Panc1 (cell line): ENCODE results near the gene C9. TPM values are rescaled to one million over a fixed set of nuclear protein-coding genes. Genes with fewer than 3 reads are reported as not detected.

Experiments used
- ATAC-seq: fragments of 200-7000 bp; cut with Tn5 transposase; 2 replicates; pipeline ENCODE4 v1.9.1; 2020; ENCODE audit warnings: mild to moderate bottlenecking, moderate library complexity
- BruUV-seq: library from RNA; stranded (reverse); fragments of 400-500 nt; replicated peaks from 2 replicates; lab custom pipeline; 2021; lab: Mats Ljungman, UMichigan
- CTCF ChIA-PET: fragments of 300-600 bp; sonication (Branson Sonifier 250); formaldehyde crosslinking; loops from one replicate; lab custom pipeline; 2022; ENCODE audit warnings: antibody characterized with exemption; lab: Charles Lee
- POLR2A ChIA-PET: fragments of 300-600 bp; sonication (Branson Sonifier 250); formaldehyde crosslinking; loops from one replicate; lab custom pipeline; 2022; ENCODE audit warnings: antibody characterized with exemption; lab: Charles Lee
- DNase-seq: peaks from one replicate; pipeline ENCODE4 v3.0.0-alpha.2; 2010; ENCODE audit warnings: low read depth, low spot score
- H3K27ac ChIP-seq: 2 replicates; pipeline ENCODE4 v1.5.1; 2011; ENCODE audit warnings: mild to moderate bottlenecking, low read length, inconsistent platforms
- H3K27me3 ChIP-seq: fragments of 200-500 bp; sonication (Bioruptor generic); 2 replicates; pipeline ENCODE4 v1.6.0; 2014; ENCODE audit warnings: low read length, inconsistent platforms; ENCODE audit not compliant: control insufficient read depth, insufficient read depth
- H3K36me3 ChIP-seq: fragments of 200-500 bp; sonication (Bioruptor generic); 2 replicates; pipeline ENCODE4 v1.5.1; 2014; ENCODE audit warnings: inconsistent platforms, mild to moderate bottlenecking, low read length, moderate library complexity; ENCODE audit not compliant: control insufficient read depth, insufficient read depth
- H3K4me1 ChIP-seq: 2 replicates; pipeline ENCODE4 v1.5.1; 2011; ENCODE audit warnings: inconsistent platforms, mild to moderate bottlenecking, low read length, moderate library complexity; ENCODE audit not compliant: control insufficient read depth, insufficient read depth
- H3K4me3 ChIP-seq, 2 experiments: 2 replicates each; pipeline ENCODE4 v1.5.1; 2011 to 2012; ENCODE audit warnings: low read depth in 2 of 2, low read length in 2 of 2, mild to moderate bottlenecking in 2 of 2, inconsistent platforms in 1 of 2, moderate library complexity in 1 of 2
- H3K9me3 ChIP-seq: fragments of 200-500 bp; sonication (Bioruptor generic); 2 replicates; pipeline ENCODE4 v1.5.1; 2014; ENCODE audit warnings: low read depth, mild to moderate bottlenecking, inconsistent platforms, low read length, moderate library complexity; ENCODE audit not compliant: control insufficient read depth, insufficient read depth
- CTCF ChIP-seq: fragments of 450-650 bp; IDR thresholded peaks from 2 replicates; pipeline ENCODE4 v1.5.1; 2017; ENCODE audit warnings: mild to moderate bottlenecking
- POLR2AphosphoS5 ChIP-seq: IDR thresholded peaks from 2 replicates; pipeline ENCODE4 v1.6.1; 2012; ENCODE audit warnings: mild to moderate bottlenecking, low read depth, low read length, moderate library complexity
- REST ChIP-seq, 2 experiments: IDR thresholded peaks; 2 replicates each; pipeline ENCODE4 v1.6.1; 2011 to 2012; ENCODE audit warnings: low read depth in 2 of 2, control low read depth in 1 of 2, low read length in 1 of 2, mild to moderate bottlenecking in 1 of 2, moderate library complexity in 1 of 2; ENCODE audit not compliant: insufficient read depth in 1 of 2
- SIN3A ChIP-seq: IDR thresholded peaks from 2 replicates; pipeline ENCODE4 v1.6.1; 2012; ENCODE audit warnings: low read depth, mild to moderate bottlenecking, low read length, moderate library complexity, borderline replicate concordance; ENCODE audit not compliant: insufficient read depth
- TCF7L2 ChIP-seq: IDR thresholded peaks from 2 replicates; pipeline ENCODE4 v1.6.1; 2011; ENCODE audit warnings: mild to moderate bottlenecking, low read depth, low read length, inconsistent platforms
- in situ Hi-C: cut with HindIII; loops from 2 replicates; pipeline ENCODE4 v1.10.0; 2016; ENCODE audit warnings: low sequenced_read_pairs, low pct_unique_long_range_greater_than_20kb
- intact Hi-C: fragments of 100-400 bp; cut with micrococcal nuclease; formaldehyde crosslinking; loops from one replicate; pipeline ENCODE4 v1.10.0; 2022; ENCODE audit not compliant: unreplicated experiment
- total RNA-seq: library from RNA; stranded (reverse); gene quantifications from one replicate; pipeline ENCODE4 v1.2.1, GENCODE V29; 2021; ENCODE audit not compliant: unreplicated experiment

The C9 gene
- total RNA-seq, 1 experiment from 2014 or later, result 0.05 TPM

- CTCF ChIA-PET, result interaction anchor here (0.6 kb wide), 1 partner anchor 800 kb away, joined by 3 read pairs; no protein-coding TSS in a partner anchor
- H3K27me3 ChIP-seq, result no peaks in the 10 kb centered on the region
- H3K36me3 ChIP-seq, result no peaks in the 10 kb centered on the region
- DNase-seq (no peak), ATAC-seq (no peak)
- no peak for TF ChIP-seq SIN3A
- TF ChIP-seq TCF7L2, result no peak
- TF ChIP-seq CTCF, result no peak
- TF ChIP-seq POLR2AphosphoS5, result no peak
- TF ChIP-seq REST (IDR thresholded peaks at IDR 0.05; ENCODE audit: insufficient read depth in 1 of 2, low read depth in 2 of 2, low read length in 1 of 2), result no peak
- BruUV-seq, result no TSS peak
- no peak overlapping the region for H3K27ac ChIP-seq
- H3K9me3 ChIP-seq, result no peaks in the 10 kb centered on the region
- POLR2A ChIA-PET, result no interaction called here
- H3K4me1 ChIP-seq, result no peaks in the 10 kb centered on the region
- H3K4me3 ChIP-seq, result no peak overlapping the region
- intact Hi-C loops (no loop called here), in situ Hi-C loops (no loop called here)
These were observed 97.1 kb downstream of the C9 start for GRCh38 chr5:39267186-39267585.

GRCh38 chr5:39266442-39266841, 97.9 kb downstream of the C9 start:
- no peaks in the 10 kb centered on the region for H3K4me1 ChIP-seq
- H3K36me3 ChIP-seq, result no peaks in the 10 kb centered on the region
- H3K9me3 ChIP-seq, result no peaks in the 10 kb centered on the region
- no peak overlapping the region for H3K4me3 ChIP-seq
- intact Hi-C loops (no loop called here), in situ Hi-C loops (no loop called here)
- H3K27ac ChIP-seq, result no peak overlapping the region
- CTCF ChIA-PET, result no interaction called here
- no peak for ATAC-seq
- TF ChIP-seq SIN3A, result no peak
- TF ChIP-seq REST (IDR thresholded peaks at IDR 0.05; ENCODE audit: insufficient read depth in 1 of 2, low read depth in 2 of 2, low read length in 1 of 2), result no peak
- TF ChIP-seq CTCF, result no peak
- TF ChIP-seq TCF7L2, result no peak
- no peak for TF ChIP-seq POLR2AphosphoS5
- POLR2A ChIA-PET, result no interaction called here
- BruUV-seq, result no TSS peak
- no peaks in the 10 kb centered on the region for H3K27me3 ChIP-seq
- DNase-seq, result no peak
